HG03469 (cell line): ENCODE measurements around the gene MRTFA.

ENCODE experiments used
- ATAC-seq: cut with Tn5 transposase; IDR thresholded peaks from one replicate; pipeline ENCODE4 v1.9.1; 2021; ENCODE audit warnings: mild to moderate bottlenecking, moderate library complexity, moderate number of reproducible peaks; ENCODE audit not compliant: unreplicated experiment

MRTFA gene

GRCh38 chr22:40434106-40434505, 202.4 kb downstream of the MRTFA start:
- ATAC-seq, result no peak

GRCh38 chr22:40433416-40434090, 203.0 kb downstream of the MRTFA start:
- no peak for ATAC-seq

DNA sequence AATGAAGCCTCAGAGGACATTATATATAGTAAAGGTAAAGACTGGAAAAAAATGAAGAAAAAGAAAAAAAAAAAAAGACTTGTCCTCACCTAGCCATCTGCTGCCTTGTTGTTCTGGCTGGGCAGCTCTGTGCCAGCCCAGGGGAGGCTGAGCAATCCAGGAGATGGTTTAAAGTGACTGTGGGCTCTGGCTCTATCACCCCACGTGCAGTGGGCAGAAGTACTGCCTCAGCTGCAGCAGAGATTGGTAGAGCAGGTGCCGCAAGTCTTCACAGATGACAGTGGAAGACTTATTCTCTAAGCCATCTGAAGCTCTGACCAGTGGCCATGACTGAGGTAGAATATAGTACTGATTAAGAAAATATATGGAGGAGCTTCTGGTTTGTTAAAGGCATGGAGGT, 203.9 kb downstream of the MRTFA start:
- ATAC-seq, result no peak

- no peak for ATAC-seq
Measured at GRCh38 chr22:40432157-40432556, 204.4 kb downstream of the MRTFA start.

DNA sequence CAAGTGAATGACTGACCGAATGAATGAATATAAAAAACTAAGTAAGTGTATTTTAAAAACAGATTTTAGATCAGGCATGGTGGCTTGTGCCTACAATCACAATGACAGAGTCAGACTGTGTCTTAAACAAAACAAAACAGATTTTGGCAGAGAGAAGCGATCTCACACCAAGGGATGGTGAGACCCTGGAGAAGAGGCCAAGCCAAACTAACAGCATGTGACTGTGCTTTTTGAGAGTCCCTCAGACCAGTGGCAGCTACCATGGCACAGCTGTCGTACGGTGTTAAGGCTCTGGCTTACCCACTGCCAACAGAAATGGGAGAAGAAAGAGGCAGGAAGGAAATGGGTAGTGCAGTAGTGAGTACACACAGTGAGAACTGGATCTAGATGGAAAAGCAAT, 205.5 kb downstream of the MRTFA start:
- no peak for ATAC-seq

GRCh38 chr22:40429481-40429880, 207.0 kb downstream of the MRTFA start:
- no peak for ATAC-seq

DNA sequence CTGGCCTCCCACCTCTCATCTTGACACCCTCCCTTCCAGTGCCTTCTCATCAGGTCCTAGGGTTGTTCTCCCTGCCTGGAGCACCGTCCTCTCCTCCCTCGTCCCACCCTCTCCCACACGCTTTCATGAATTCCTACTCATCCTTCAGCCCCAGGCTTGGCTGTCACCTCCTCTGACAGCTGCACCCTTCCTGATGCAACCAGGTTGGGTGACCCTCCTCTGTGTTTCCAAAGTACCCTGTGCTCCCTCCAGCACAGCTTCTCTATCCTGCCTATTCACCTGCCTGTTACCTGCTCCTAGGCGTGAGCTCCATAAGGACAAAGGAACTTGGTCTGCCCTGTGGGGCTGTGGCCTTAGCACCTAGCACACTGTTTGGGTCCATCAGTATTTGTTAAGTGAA, 207.7 kb downstream of the MRTFA start:
- no peak for ATAC-seq

GRCh38 chr22:40426594-40427333, 209.8 kb downstream of the MRTFA start:
- no peak for ATAC-seq

DNA sequence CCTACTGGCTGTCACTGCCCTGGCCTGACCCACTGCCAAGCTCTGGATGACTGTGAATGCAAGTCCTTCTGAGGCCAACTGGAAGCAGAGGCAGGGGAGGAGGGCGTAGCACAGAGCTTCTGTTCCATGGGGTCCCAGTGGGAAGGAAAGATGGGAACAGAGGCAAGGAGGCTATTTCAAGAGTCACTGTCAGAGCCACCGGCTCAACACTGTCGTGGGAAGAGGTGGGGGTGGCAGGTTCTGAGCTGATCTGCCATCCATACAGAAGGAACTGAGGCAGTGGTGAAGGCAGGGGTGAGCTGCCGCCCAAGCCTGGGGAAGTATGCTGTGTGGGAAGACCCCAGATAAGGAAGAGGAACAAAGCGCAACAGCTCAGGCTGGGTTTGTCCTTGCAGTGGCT, 211.4 kb downstream of the MRTFA start:
- no peak for ATAC-seq

- no peak for ATAC-seq
Measured at GRCh38 chr22:40423882-40424640, 212.5 kb downstream of the MRTFA start.

DNA sequence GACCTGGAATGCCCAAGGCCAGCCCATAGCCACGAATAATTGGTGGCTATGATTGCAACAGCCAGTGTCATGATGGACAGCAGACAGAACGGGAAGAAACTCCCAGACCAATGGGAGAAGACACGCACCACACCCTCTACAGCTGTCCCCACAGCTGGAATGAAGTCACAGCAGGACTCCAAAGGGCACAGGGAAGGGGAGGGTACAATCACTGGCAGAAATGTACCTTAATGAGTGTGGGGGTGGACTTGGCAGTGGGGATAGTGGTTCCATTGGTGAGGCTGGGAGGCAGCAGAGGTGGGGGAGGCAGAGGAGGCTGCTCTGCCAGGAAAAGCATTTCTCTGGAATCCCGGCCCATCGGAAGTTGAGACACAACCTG, 213.2 kb downstream of the MRTFA start:
- ATAC-seq, result no peak

GRCh38 chr22:40422558-40423309, 213.8 kb downstream of the MRTFA start:
- no peak for ATAC-seq

GRCh38 chr22:40421941-40422340, 214.6 kb downstream of the MRTFA start:
- ATAC-seq, result no peak

DNA sequence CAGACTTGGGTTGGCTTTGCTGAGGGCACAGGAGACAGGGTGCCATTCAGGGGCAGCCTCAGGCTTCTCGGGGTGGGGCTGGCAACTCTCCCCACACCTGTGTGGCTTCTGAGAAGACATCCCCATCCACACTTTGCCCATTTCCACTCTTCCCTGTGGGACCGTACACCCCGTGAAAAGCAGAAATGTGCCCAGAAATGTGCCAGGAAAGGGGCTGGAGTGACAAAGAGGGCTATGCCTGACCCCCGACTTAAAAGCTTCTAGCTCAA, 215.5 kb downstream of the MRTFA start:
- no peak for ATAC-seq

DNA sequence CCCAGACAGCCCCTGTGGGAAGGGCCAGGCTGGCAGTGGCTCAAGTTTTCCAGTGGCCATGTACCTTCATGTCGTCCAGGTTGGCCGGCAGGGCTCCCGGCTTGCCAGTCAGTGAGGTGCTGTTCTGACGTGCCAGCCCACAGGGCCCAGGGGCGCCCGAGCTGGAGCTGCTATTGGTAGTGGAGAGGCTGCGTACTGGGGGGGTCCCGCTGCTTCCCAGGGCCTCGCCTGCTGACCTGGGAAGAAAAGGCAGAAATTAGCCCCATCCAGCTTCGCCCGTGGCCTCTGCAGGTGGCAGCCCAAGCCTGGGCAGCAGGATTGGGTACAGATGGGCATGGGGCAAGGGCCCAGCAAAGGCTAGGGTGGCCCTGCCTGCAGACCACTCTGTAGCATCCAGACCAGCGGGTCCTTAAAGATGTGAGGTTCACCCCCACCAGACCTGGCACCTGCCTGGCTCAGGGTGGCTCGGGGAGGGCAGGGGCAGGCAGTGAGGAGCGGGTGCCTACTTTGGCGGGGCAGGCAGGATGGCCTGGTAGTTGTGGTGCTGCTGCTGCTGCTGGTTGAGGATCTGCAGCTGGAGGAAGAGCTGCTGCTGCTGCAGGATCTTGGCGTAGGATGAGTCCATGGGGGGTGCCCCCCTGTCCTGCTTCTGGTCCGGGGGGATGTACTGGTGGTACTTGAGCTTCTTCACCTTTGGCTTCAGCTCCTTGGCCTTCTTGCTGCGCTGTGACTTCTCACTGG, 216.0 kb downstream of the MRTFA start:
- no peak for ATAC-seq

- ATAC-seq, result no peak
Measured at GRCh38 chr22:40419718-40420117, 216.8 kb downstream of the MRTFA start.

DNA sequence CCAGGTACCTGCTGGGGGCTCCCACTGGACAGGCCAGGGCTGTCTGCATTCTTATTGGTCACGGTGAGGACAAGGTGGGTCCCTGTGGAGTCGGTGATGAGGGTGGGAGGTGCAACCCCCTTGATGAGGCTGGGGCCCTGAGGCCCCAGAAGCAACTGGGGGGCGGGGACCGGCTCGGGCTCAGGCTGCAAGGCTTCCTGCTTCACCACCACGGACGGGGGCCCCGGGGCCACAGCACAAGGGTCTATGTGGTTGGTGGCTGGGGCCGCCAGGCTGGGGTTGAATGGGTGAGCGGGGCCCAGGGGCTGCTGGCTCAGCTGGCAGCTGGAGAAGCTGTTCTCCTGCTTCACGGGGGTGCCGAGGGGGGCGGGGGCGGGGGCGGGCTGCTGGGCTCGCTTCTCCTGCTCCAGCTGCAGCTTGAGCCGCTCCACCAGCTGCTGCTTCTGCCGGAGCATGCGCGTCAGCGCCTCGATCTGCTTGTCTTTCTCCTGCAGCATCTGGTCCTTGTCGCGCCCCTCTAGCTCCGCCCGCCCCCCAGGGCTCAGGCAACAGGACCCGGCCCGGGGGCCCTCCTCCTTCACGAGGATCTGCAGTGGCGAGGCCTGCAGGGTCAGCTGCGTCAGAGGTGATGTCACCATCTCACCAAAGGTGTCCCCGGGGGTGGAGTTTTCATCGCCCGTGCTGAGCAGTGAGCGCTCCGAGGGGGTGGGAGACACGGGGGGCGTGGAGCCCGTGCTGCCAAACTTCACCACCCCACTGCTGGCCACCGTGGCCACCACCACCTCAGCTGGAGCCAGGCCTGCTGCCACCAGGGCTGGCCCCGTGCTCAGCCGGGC, 217.9 kb downstream of the MRTFA start:
- no peak for ATAC-seq

DNA sequence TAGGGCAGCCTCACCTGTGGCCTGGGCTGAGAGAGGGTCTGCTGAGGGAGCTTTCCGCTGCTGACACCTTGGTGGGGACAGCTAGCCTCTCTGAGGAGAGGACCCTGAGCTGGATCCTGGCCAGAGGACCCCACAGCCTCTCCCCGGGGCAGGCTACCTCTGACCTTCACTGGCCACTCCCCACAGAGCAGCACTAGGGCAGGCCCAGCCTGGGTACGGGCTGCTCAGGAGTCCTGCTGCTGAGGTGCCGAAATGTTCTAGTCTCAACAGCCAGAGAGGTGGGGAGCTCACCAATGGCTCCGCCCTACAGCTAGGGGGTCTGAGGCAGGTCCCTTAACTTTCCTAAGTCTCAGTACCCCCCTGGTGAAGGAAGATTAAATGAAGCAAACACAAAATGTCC, 218.6 kb downstream of the MRTFA start:
- no peak for ATAC-seq

DNA sequence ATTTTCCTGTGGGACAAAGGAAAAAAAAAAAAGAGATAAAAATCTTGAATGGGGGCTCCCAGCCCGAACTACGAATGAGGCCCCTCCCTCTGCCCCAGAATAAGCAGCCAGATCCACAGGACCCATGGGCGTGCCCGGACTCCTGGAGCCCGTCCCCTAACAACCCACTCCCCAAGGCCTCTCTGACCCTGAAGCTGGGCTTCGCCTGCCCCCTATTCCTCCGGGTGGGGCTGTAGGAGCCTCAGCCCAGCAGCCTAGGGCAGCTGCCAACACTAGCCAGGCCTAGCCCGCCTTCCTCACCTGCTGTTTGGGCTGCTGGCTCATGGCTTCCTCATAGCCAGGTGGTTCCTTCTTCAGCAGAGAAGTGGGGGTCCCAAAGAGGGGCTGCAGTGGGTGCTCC, 219.5 kb downstream of the MRTFA start:
- ATAC-seq, result no peak

- ATAC-seq, result no peak
Measured at GRCh38 chr22:40416636-40417035, 219.9 kb downstream of the MRTFA start.
